MCF 10A (cell line): ENCODE measurements around the gene CD247. TPM values are rescaled to one million over a fixed set of nuclear protein-coding genes. Genes with fewer than 3 reads are reported as not detected.

ENCODE experiments used
- BruUV-seq: library from RNA; stranded (reverse); fragments of 400-500 nt; replicated peaks from 2 replicates; lab custom pipeline; 2021; lab: Mats Ljungman, UMichigan
- CTCF ChIA-PET: fragments of 300-600 bp; sonication (Branson Sonifier 250); formaldehyde crosslinking; extraction: SDS; loops from one replicate; lab custom pipeline; 2021; ENCODE audit warnings: antibody characterized with exemption, inconsistent platforms; lab: Yijun Ruan, JAX
- POLR2A ChIA-PET: fragments of 300-600, 350-650 bp; sonication (Branson Sonifier 250); formaldehyde crosslinking; extraction: SDS; loops from one replicate; lab custom pipeline; 2020; ENCODE audit warnings: antibody characterized with exemption, inconsistent platforms; lab: Yijun Ruan, JAX
- DNase-seq: peaks from one replicate; pipeline ENCODE4 v3.0.0-alpha.2; 2018; ENCODE audit not compliant: unreplicated experiment
- H3K27ac Mint-ChIP-seq: one replicate; pipeline ENCODE4 v1.8.0; 2022; ENCODE audit warnings: mild to moderate bottlenecking, low read depth, mixed read lengths; ENCODE audit not compliant: unreplicated experiment
- H3K27me3 Mint-ChIP-seq: one replicate; pipeline ENCODE4 v1.8.0; 2022; ENCODE audit warnings: mixed read lengths; ENCODE audit not compliant: insufficient read depth, unreplicated experiment
- H3K36me3 Mint-ChIP-seq: one replicate; pipeline ENCODE4 v1.8.0; 2022; ENCODE audit warnings: mild to moderate bottlenecking, moderate library complexity, mixed read lengths; ENCODE audit not compliant: insufficient read depth, unreplicated experiment
- H3K4me1 Mint-ChIP-seq: one replicate; pipeline ENCODE4 v1.8.0; 2022; ENCODE audit warnings: mixed read lengths; ENCODE audit not compliant: insufficient read depth, unreplicated experiment
- H3K4me3 Mint-ChIP-seq: one replicate; pipeline ENCODE4 v1.8.0; 2022; ENCODE audit warnings: mild to moderate bottlenecking, moderate library complexity, mixed read lengths; ENCODE audit not compliant: unreplicated experiment
- H3K9me3 Mint-ChIP-seq: one replicate; pipeline ENCODE4 v1.8.0; 2022; ENCODE audit warnings: mixed read lengths; ENCODE audit not compliant: unreplicated experiment
- intact Hi-C: fragments of 100-400 bp; cut with micrococcal nuclease; formaldehyde crosslinking; loops from 2 replicates; pipeline ENCODE4 v1.14.1; 2022
- total RNA-seq: library from RNA; stranded (reverse); gene quantifications from 2 replicates; pipeline ENCODE4 v1.2.3, GENCODE V29; 2022
- TF ChIP-seq, protein P1 (sequence below): fragments of 200-600 bp; IDR thresholded peaks from one replicate; pipeline ENCODE4 v1.8.0; 2022; ENCODE audit warnings: antibody characterized with exemption, mild to moderate bottlenecking; ENCODE audit not compliant: unreplicated experiment

CD247 gene
- total RNA-seq, 1 experiment from 2014 or later: not detected

DNA sequence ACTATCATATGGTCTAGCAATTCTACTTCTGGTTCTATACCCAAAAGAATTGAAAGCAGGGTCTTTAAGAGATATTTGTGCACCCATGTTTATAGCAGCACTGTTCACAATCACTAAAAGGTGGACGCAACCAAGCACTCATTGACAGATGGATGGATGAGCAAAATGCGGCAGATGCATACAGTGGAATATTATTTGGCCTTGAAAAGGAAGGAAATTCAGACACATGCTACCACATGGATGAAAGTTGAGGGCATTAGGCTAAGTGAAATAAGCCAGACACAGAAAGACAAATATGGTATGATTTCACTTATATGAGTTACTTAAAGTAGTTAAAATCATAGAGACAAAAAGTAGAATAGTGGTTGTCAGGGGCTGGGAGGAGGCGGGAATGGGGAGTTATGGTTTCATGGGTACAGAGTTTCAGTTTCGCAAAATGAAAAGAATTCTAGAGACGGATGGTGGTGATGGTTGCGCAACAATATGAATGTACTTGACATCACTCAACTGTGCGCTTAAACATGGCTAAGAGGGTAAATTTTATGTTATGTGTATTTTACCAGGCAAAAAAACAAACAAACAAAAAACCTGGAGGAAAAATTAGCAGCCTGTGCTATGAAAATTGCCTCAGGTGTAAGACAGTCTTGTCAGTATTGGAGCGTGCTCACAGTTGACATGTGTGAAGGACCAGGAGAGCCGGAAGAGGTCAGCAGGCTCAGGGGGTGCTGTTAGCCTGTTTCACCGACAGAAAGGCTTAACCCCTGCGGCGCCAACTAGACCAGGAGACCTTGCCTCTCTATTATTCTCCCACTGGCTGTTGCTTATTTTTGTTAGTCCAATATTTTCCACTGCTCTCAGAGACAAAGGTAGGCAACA, 26.5 kb downstream of the CD247 start:
- intact Hi-C loops: no loop called here
- no TSS peak for BruUV-seq

DNA sequence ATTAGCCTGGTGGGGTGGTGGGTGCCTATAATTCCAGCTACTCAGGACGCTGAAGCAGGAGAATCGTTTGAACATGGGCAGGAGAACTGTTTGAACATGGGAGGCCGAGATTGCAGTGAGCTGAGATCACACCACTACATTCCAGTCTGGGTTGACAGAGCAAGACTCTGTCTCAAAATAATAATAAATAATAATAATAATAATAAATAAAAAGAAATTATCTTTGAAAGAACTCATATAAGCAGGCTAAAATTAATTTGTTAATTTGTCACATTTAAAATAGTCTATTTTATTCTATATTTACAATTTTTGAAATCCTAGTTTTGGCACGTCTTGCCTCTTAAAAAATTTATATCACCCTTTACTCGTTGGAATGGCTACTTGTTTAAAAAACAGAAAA, 27.6 kb downstream of the CD247 start:
- CTCF ChIA-PET: interaction anchor here (0.7 kb wide), 2 partner anchors 22 to 592 kb away, joined by 3 read pairs; no protein-coding TSS in a partner anchor
- H3K27me3 Mint-ChIP-seq: peaks cover 29% of the 10 kb centered on the region
- BruUV-seq: no TSS peak

More for the DNA sequence above, 26.5 kb downstream of the CD247 start:
- DNase-seq: no peak
- CTCF ChIA-PET: interaction anchor here (0.7 kb wide), 1 partner anchor 593 kb away, joined by 3 read pairs; no protein-coding TSS in a partner anchor
- H3K27me3 Mint-ChIP-seq: peaks cover 40% of the 10 kb centered on the region
- H3K27ac Mint-ChIP-seq: no peak overlapping the region
- no peaks in the 10 kb centered on the region for H3K36me3 Mint-ChIP-seq
- TF ChIP-seq, protein P1, sequence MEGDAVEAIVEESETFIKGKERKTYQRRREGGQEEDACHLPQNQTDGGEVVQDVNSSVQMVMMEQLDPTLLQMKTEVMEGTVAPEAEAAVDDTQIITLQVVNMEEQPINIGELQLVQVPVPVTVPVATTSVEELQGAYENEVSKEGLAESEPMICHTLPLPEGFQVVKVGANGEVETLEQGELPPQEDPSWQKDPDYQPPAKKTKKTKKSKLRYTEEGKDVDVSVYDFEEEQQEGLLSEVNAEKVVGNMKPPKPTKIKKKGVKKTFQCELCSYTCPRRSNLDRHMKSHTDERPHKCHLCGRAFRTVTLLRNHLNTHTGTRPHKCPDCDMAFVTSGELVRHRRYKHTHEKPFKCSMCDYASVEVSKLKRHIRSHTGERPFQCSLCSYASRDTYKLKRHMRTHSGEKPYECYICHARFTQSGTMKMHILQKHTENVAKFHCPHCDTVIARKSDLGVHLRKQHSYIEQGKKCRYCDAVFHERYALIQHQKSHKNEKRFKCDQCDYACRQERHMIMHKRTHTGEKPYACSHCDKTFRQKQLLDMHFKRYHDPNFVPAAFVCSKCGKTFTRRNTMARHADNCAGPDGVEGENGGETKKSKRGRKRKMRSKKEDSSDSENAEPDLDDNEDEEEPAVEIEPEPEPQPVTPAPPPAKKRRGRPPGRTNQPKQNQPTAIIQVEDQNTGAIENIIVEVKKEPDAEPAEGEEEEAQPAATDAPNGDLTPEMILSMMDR: no peak
- no peaks in the 10 kb centered on the region for H3K4me1 Mint-ChIP-seq
- peaks cover 7% of the 10 kb centered on the region for H3K9me3 Mint-ChIP-seq
- H3K4me3 Mint-ChIP-seq: no peak overlapping the region
- POLR2A ChIA-PET: no interaction called here

DNA sequence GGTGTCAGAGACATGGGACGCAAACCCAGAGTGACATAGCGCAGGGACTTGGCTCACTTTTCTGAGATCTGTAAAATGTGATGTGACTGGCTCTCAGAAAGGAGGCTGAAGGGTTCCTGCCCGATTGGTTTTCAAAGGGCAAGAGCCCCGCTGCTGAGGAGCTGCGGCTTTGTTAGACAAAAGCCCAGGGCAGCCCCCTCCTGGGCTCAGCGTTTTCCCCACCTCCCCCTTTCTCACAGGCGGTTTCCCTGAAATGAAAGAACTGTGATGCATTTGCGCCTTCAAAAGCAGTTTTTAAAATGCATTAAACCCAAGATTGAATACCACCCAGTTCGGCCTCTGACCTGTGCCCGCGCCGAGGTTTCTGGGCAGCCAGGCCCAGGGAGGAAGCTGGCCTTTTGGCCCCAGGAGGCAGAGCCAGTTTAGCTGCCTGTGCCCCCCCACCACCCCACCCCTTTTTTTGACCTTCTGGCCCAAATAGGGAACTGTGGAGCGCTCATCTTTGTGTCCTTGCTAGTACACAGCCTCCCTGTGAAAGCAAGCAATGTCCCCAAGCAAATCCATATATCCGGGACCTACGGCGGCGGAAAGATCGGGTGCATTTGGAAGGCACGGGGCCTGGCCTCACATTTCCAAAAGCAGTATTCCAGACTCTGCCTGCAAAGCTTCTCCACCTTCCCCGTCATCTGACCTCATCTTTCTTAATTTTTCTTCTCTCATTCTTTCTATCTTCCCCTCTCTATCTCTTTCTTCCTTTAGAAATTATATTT, 28.6 kb downstream of the CD247 start:
- Mint-ChIP-seq H3K27me3 (peaks cover 19% of the 10 kb centered on the region), H3K4me3 (no peak overlapping the region), H3K36me3 (no peaks in the 10 kb centered on the region), H3K4me1 (no peaks in the 10 kb centered on the region), H3K9me3 (peaks cover 7% of the 10 kb centered on the region), H3K27ac (no peak overlapping the region)
- DNase-seq: no peak
- POLR2A ChIA-PET: no interaction called here
- CTCF ChIA-PET: interaction anchor here (1.1 kb wide), 1 partner anchor 248 kb away, joined by 4 read pairs; no protein-coding TSS in a partner anchor
- BruUV-seq: no TSS peak
- intact Hi-C loops: no loop called here
- TF ChIP-seq, protein P1: no peak

More for the DNA sequence above, 27.6 kb downstream of the CD247 start:
- intact Hi-C loops: no loop called here
- DNase-seq: no peak
- POLR2A ChIA-PET: no interaction called here
- H3K9me3 Mint-ChIP-seq: peaks cover 7% of the 10 kb centered on the region
- H3K27ac Mint-ChIP-seq: no peak overlapping the region
- H3K36me3 Mint-ChIP-seq: no peaks in the 10 kb centered on the region
- TF ChIP-seq, protein P1: no peak
- H3K4me1 Mint-ChIP-seq: no peaks in the 10 kb centered on the region
- H3K4me3 Mint-ChIP-seq: no peak overlapping the region

DNA sequence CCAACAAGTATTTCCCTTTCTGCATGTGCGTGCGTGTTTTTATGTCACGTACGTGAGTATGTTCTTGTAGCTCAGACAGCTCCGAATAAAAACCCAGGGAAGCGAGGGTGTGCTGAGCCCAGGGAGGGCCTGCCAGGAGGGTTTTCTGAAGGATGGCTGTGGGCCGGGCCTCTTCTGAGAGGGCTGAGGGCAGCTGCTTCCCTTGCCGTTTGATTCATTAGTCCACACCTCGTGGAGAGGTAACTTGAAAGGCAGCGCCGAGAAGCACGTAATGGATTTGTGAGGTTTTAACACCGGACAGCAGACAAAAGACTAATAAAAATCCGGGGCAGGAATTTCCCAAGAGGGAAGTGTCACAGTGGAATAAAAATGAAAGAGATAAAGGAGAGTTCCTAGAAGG, 29.5 kb downstream of the CD247 start:
- TF ChIP-seq, protein P1: no peak
- H3K9me3 Mint-ChIP-seq: peaks cover 7% of the 10 kb centered on the region
- CTCF ChIA-PET: interaction anchor here (1.1 kb wide), 1 partner anchor 247 kb away, joined by 4 read pairs; no protein-coding TSS in a partner anchor
- BruUV-seq: no TSS peak
- intact Hi-C loops: no loop called here
- no peaks in the 10 kb centered on the region for H3K36me3 Mint-ChIP-seq
- H3K27ac Mint-ChIP-seq: no peak overlapping the region
- H3K27me3 Mint-ChIP-seq: peaks cover 11% of the 10 kb centered on the region
- DNase-seq: no peak
- no peaks in the 10 kb centered on the region for H3K4me1 Mint-ChIP-seq
- POLR2A ChIA-PET: no interaction called here
- no peak overlapping the region for H3K4me3 Mint-ChIP-seq
